NCI-H774 (cell line): ENCODE measurements around the gene MOB3B.
"Not testable (repeated sequence)": the region's sequence is repeated elsewhere in the genome, so short reads cannot be mapped to it uniquely, and the experiment has no call there.

Experiments
- DNase-seq: peaks from one replicate; lab custom pipeline; 2025; lab: John Stamatoyannopoulos, UW

The MOB3B gene

DNA sequence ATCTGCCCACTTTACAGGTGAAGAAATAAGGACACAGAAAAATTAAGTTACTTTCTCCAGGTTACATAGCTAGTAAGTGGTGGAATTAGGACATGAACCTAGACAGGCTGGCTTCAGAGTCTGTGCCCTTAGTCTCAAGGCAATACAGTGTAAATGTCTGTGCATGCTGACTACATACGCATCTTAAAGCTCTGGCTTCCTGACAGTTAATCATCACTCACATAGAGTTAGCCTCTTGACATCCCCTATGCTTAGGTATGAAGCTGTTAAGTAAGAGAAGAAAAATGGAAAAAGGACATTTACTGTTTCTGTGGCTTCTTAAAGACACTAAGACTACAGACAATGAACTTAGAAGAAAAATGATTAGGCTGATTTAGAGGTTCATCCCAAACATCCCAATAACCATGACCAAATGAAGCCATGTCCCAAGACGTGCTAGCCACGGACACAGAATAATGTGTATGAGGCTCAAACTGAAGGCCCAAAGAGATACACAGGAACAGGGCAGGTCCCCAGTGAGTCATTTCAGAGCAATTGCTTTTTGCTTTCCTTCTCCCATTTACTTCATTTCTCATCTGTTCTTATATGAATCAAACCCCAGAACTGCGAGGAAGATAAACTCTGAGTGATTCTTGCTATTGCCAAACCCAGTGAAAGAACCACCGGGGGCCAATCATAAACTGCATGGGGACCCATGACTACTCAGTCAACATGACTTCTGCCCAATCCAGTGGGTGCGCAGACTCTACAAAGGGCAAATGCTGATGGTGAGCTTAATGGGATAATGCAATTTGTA lies 105.5 kb downstream of the MOB3B start:
- DNase-seq: no peak

- DNase-seq: no peak
These were observed 107.3 kb downstream of the MOB3B start for GRCh38 chr9:27422279-27422834.

GRCh38 chr9:27421577-27421976 lies 108.0 kb downstream of the MOB3B start:
- DNase-seq: no peak

- DNase-seq: not testable (repeated sequence)
These were observed 110.1 kb downstream of the MOB3B start for GRCh38 chr9:27419558-27419957.

DNA sequence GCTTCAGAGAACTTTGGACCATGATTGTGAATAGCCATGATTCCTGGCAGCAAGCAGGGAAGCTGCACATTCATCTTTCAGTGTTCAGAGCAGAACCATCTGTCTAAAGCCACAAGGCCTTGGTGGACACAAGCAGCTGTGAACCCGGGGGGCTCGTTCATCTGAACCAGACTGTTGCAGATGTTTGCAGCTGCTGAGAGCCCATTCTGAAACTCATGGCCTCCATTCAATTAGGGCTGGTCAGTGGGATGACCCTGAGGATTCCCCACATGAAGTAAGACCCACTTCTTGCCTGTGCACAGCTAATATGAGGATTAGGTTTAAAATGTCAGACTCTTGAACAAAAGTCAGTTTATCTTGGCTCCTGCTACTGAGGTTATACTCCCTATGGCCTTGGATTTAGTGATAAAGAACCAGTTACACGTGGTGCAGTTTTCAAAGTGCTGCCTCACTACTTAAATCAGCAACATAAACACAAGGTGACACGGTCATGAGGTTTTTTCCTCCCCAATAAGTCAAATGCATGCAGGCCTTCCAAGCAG lies 115.3 kb downstream of the MOB3B start:
- no peak for DNase-seq

DNA sequence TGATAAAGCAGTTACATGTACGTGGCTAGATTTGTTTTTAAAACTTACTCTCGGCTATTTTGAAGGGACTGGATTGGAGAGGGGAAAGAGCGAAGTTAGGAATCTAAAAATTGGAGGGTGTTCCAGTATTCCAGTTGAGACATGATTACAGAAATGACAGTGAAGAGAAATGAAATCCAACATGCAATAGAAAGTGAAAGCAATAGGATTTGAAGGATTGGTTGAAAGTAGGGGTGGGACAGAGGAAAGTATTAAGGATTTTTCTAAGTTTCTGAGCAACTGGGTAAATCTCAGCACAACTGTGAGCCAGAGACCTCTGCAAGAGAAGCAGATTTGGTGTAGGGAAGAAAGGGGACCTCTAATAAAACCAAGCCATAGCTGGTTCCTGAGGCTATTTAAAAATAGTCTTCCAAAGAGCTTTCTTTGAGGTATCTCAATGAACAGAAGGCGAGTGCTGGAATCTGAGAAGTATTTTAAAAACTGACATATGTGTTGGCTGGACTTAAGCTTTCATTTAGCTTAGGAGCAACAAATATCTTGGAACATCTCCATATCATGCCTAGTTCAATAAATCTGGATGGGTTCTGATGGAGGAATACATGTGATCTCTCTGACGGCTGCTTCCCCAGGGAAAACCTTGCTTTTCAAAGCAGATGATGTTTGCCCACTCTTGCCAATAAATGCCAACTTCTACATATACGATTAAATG lies 115.9 kb downstream of the MOB3B start:
- no peak for DNase-seq

GRCh38 chr9:27412963-27413362 lies 116.7 kb downstream of the MOB3B start:
- DNase-seq: no peak

DNA sequence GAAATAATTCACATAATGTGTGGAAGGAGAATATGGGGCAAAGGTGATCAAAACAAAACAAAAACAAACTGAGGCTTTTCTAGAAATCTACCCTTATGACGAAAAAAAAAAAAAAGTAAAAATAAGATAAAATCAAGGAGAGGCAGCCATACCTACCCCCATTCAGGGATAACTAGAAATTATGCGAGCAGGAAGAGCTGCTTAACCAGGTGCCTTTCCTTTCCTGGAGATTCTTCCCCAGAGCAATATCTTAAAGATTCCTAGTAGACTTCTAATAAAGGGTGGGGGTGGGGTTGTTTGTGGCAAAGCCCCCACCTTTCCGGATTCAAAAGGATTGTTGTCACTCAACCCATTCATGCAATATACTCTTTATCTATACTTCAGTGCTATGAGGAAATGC lies 117.5 kb downstream of the MOB3B start:
- DNase-seq: no peak

- DNase-seq: no peak
These were observed 121.1 kb downstream of the MOB3B start for GRCh38 chr9:27408482-27408881.

DNA sequence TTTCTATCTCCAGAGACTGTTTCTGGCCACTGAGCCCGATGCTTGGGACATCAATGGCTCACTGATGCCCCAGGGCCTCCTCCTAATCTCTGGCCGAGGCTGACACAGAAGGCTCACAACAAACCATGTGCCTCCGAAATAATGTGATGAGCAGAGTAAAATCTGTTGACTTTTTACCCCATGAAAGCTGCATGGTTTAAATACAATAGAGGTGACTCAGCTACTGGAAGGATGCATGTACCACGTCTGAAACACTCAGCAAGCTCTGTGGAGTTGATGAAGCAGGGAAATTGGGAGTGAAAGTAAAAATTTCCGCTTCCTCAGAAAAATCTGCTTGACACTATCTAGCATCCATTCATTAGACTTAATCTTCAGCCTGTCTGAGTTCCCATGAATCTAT lies 121.6 kb downstream of the MOB3B start:
- DNase-seq: no peak

DNA sequence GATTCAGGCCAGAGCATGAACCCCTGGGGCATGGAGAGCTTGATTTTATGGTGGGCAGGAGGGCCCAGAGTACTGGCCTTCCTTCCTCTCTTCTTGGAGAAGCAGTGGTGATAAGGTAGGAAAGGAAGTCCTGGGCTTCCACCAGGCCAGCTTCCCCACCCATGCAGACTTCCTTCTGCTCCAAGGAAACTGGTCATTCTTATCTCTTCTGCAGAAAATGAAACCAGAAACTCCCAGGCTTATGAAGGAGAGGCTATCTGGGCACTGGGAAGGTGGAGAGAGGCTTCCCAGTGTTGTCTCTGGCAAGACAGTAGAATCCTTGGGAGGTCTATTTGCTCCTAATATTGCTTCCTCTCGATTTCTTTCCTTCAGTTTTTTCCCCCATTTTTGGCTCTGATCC lies 122.1 kb downstream of the MOB3B start:
- DNase-seq: no peak

DNA sequence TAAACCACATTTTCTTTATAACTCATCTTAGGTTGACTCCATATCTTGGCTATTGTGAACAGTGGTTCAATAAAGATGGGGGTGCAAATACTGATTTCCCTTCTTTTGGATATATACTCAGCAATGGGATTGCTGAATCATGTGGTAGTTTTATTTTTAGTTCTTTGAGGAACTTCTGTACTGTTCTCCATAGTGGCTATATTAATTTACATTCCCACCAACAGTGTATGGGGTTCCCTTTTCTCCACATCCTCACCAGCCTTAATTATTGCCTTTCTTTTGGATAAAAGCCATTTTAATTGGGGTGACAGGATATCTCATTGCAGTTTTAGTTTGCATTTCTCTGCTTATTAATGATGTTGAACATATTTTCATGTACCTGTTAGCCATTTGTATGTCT lies 125.0 kb downstream of the MOB3B start:
- no peak for DNase-seq

DNA sequence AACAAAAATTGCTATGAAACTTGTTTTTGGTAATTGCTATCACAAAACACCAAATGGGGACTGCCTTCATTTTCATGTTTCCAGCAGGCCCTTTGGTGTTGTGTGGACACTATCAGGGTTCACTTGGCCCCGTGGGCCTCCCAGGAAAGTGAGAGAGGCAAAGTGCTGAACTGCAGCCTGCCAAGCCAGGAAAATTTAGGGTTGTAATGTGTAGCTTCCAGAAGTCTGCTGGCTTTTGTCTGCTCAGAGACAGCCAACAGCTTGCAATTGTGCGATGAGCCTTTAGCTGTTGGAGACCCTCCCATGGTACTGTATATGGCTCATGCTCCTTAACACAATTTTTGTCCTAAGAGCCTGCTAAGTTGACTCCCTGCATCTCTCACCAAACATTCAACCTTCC lies 127.0 kb downstream of the MOB3B start:
- no peak for DNase-seq

DNA sequence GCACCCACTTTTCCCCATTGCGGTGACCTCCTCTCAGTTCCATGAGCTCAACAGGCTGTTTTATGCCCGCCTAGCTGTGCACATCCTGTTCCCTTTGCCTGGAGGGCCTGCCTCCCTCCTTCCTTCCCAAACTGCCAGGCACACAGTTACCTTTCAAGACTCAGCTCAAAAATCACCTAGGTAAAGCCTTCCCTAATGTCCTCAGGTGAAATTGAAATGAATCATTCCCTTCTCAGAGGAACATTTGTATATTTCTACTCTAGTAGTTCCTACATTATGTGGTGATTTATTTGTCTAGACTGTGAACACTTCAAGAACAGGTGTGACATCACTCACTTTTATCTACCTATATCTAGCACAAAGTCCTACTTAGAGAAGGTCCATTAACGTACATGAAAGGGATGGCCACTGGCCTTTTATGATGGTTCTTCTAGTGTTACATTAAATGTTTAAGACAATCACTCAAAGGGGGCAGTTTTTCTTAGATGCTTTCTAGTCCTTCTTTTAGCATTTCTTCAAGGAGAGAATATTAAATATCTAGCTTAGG lies 129.2 kb downstream of the MOB3B start:
- no peak for DNase-seq

DNA sequence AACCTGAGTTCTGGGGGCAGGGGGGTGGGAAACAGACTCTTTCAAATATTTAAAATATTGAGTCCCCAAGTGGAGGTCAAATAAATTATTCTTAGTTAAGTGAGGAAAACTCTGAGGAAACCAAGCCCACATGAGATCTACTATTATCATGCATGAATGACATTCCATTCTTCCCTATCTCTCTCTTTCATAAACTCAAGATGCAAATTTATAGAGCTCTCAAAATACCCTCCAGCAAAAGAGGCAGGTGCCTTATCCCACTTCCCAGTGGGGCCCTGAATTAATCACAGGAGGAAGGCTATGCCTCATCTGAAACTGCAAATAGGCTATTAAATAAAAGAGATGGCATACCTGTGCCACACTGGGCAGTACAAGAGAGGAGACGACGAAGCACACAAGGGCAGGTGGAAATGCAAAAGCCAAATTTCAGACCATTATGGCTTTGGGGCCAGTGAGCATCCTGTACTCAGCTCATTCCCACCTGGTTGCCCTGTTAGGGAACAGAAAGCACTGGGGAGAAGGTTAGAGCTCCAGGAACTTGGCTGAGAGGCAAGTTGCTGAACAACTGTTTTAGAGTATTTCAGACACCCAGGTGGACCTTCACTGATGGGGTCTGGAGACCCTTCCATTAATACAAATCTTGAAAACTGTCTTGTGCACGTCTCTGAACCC lies 130.5 kb downstream of the MOB3B start:
- no peak for DNase-seq

GRCh38 chr9:27396495-27396894 lies 133.1 kb downstream of the MOB3B start:
- no peak for DNase-seq

DNA sequence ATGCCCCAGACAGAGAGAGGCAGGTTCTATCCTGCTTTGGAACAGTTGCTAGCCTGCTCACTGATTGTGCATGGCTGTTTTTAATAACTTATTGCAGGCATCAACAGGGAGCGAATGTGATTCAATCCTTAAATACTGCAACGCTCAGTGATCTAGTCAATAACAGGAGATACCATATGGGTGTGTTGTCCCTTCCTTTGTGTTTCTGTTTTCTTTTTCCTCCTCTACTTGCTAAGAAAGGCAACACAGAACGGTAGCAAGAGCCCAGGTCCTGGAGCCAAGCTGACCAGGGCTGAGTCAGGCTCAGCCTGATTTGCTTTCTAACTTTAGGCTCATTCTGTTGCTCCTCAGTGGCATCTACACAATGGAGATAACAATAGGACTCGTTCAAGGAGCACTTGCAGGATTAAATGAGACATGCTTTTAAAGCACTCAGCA lies 134.1 kb downstream of the MOB3B start:
- no peak for DNase-seq

DNA sequence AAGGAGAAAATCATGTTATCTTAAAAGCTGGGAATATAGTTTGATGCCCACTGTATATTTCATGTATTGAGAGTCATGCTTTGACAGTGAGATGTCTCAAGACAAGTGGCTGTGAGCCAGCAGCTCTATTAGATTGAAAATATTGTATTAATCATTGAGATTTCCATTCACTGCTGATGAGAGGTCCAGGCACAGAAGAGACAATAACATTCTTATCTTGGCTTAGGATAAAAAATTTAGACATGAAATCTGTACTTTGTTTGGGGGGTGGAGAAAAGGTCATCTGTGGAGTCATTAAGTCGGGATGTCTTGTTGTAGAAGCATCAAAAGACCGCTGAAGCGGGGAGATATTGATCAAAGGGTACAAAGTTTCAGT lies 134.8 kb downstream of the MOB3B start:
- no peak for DNase-seq

DNA sequence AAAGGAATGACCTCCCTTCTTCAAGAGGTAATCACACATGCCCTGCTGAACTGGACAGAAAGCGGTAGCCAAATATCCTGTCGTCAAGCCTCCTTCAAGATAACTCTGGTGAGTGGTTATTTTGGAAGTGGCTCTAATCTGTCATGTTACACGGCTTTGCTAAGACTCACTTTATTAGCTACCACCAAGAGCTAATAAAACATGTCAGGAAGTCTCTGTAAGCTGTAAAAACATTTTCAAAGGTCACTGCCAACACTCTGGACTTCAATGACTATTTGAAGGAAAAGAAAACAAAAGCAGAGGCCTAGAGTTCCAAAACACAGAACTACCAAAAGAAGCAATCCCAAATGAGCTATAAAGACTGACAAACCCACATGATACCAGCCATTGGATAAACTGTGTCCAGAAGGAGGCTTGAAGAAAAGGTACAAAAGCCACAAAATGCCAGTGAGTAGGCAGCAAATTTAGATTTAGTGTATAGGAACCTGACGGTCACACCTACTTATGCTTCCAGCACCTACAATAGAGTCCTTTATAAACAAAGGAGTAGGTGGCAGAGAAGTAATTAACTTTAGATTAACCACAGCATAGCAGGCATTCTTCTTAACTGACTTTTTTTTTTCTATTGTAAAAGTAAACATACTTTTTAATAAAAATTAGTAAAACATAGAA lies 135.3 kb downstream of the MOB3B start:
- no peak for DNase-seq

GRCh38 chr9:27393054-27393846 lies 136.4 kb downstream of the MOB3B start:
- no peak for DNase-seq

DNA sequence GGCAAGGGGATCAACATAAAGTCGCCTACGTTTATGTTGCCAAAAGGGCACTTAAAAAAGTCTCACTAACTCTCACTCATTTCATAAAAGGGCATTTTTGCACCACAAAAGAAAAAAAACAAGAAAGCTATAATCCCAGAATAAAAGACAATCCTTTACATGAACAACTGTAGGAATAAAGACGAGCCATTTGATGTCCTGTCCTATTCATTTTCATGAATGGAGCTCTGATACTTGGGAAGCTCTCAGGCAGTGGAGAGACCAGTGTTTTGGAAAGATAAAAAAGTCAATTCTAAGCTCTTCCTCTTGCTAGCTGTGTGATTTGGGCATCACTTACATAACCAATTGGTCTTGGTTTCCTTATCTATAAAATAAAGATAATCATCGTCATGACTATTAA lies 137.2 kb downstream of the MOB3B start:
- DNase-seq: no peak
